Tibial nerve (tissue), 4 donors: ENCODE measurements around the gene COBL. TPM values are rescaled to one million over a fixed set of nuclear protein-coding genes. Genes with fewer than 3 reads are reported as not detected.

ENCODE experiments used
- DNase-seq, 2 donors: peaks; one replicate each; pipeline ENCODE4 v3.0.0-alpha.2; 2019; ENCODE audit warnings: low spot score in 2 of 2
- H3K27ac ChIP-seq, 4 donors: fragments of 200-600 bp; sonication (generic) in 3 of 4; one replicate each; pipeline ENCODE4 v1.5.1; 2017 to 2019; ENCODE audit warnings: mild to moderate bottlenecking in 1 of 4
- H3K27me3 ChIP-seq, 2 donors: fragments of 200-600 bp; sonication (generic) in 1 of 2; one replicate each; pipeline versions ENCODE4 v1.5.1 to v1.6.0; 2017 to 2019
- H3K36me3 ChIP-seq, 3 donors: fragments of 200-600 bp; sonication (generic); one replicate each; pipeline ENCODE4 v1.5.1; 2018 to 2019
- H3K4me1 ChIP-seq, 4 donors: fragments of 200-600 bp; sonication (generic) in 3 of 4; one replicate each; pipeline ENCODE4 v1.5.1; 2017 to 2019
- H3K4me3 ChIP-seq, 4 donors: fragments of 200-600 bp; sonication (generic) in 3 of 4; one replicate each; pipeline ENCODE4 v1.5.1; 2017 to 2019; ENCODE audit warnings: mild to moderate bottlenecking in 1 of 4, moderate library complexity in 1 of 4
- H3K9me3 ChIP-seq, 4 donors: fragments of 200-600 bp; sonication (generic) in 3 of 4; one replicate each; pipeline ENCODE4 v1.5.1; 2017 to 2019
- CTCF ChIP-seq, 5 experiments: fragments of 200-600 bp in 3 of 5; fragments of 450-650 bp in 2 of 5; sonication (generic) in 3 of 5; IDR thresholded peaks; one replicate each; pipeline ENCODE4 v1.5.1; 2016 to 2019; ENCODE audit warnings: antibody characterized with exemption in 5 of 5, mild to moderate bottlenecking in 3 of 5, moderate library complexity in 2 of 5
- EP300 ChIP-seq, 2 donors: sonication (generic); formaldehyde crosslinking; IDR thresholded peaks; one replicate each; pipeline ENCODE4 v1.6.1; 2017; ENCODE audit warnings: antibody characterized with exemption in 2 of 2, mild to moderate bottlenecking in 1 of 2
- POLR2A ChIP-seq, 2 donors: fragments of 450-650 bp; IDR thresholded peaks; one replicate each; pipeline ENCODE4 v1.6.1; 2017; ENCODE audit warnings: antibody characterized with exemption in 2 of 2, mild to moderate bottlenecking in 2 of 2, moderate library complexity in 2 of 2
- WGBS, 2 donors: methylation state at CpG; one replicate each; pipeline ENCODE4 v1.1.5; 2018; 5-methylcytosine and 5-hydroxymethylcytosine counted together
- total RNA-seq, 4 donors: library from RNA; depleted of rRNA; stranded (reverse); fragments of >200 nt; gene quantifications; one replicate each; pipeline ENCODE4 v1.1.0, GENCODE V29; 2016

Gene COBL
- total RNA-seq, 4 donors from 2014 or later = 6.3 to 18.1 (median 8.1) TPM

GRCh38 chr7:51027935-51028830 lies 288.4 kb downstream of the COBL start:
- no peak overlapping the region for H3K4me3 ChIP-seq
- no peaks in the 10 kb centered on the region for H3K27me3 ChIP-seq
- no peak for DNase-seq
- no peaks in the 10 kb centered on the region for H3K9me3 ChIP-seq
- no peak for TF ChIP-seq POLR2A (IDR thresholded peaks at IDR 0.05)
- no peak for TF ChIP-seq CTCF (IDR thresholded peaks at IDR 0.05)
- TF ChIP-seq EP300 (IDR thresholded peaks at IDR 0.05) = no peak
- peaks cover 0 to 39% (median 0%) of the 10 kb centered on the region in 3 donors for H3K36me3 ChIP-seq
- no peaks in the 10 kb centered on the region for H3K4me1 ChIP-seq
- 91 to 93% methylated on average over 12 to 18 of the region's 19 CpGs for WGBS, 2 donors
- H3K27ac ChIP-seq = no peak overlapping the region

- Histone ChIP-seq H3K27me3 (no peaks in the 10 kb centered on the region), H3K36me3 (peaks cover 0 to 39% (median 0%) of the 10 kb centered on the region in 3 donors), H3K4me1 (peaks cover 0 to 3% (median 0%) of the 10 kb centered on the region in 4 donors), H3K4me3 (no peak overlapping the region), H3K27ac (no peak overlapping the region), H3K9me3 (no peaks in the 10 kb centered on the region)
- no peak for DNase-seq
- WGBS, 2 donors = 93 to 96% methylated on average over 10 of the region's 10 CpGs
- TF ChIP-seq EP300 (IDR thresholded peaks at IDR 0.05) = no peak
- TF ChIP-seq CTCF (IDR thresholded peaks at IDR 0.05) = no peak
- TF ChIP-seq POLR2A (IDR thresholded peaks at IDR 0.05) = no peak
Measured at GRCh38 chr7:51027106-51027934, 289.3 kb downstream of the COBL start.

GRCh38 chr7:51026341-51026740 lies 290.3 kb downstream of the COBL start:
- H3K4me1 ChIP-seq = peaks cover 0 to 3% (median 0%) of the 10 kb centered on the region in 4 donors
- TF ChIP-seq EP300 (IDR thresholded peaks at IDR 0.05) (no peak), CTCF (IDR thresholded peaks at IDR 0.05) (no peak), POLR2A (IDR thresholded peaks at IDR 0.05) (no peak)
- H3K27me3 ChIP-seq = no peaks in the 10 kb centered on the region
- H3K4me3 ChIP-seq = no peak overlapping the region
- H3K9me3 ChIP-seq = no peaks in the 10 kb centered on the region
- WGBS, 2 donors = 94 to 97% methylated on average over 8 to 12 of the region's 12 CpGs
- no peak overlapping the region for H3K27ac ChIP-seq
- H3K36me3 ChIP-seq = peaks cover 0 to 39% (median 0%) of the 10 kb centered on the region in 3 donors
- no peak for DNase-seq

- H3K4me3 ChIP-seq = no peak overlapping the region
- 65 to 81% methylated on average over 2 of the region's 2 CpGs for WGBS, 2 donors
- DNase-seq = no peak
Measured at GRCh38 chr7:51025668-51026067, 290.9 kb downstream of the COBL start.

More at GRCh38 chr7:51025668-51026067, 290.9 kb downstream of the COBL start:
- Histone ChIP-seq H3K4me1 (peaks cover 0 to 3% (median 0%) of the 10 kb centered on the region in 4 donors), H3K27me3 (no peaks in the 10 kb centered on the region), H3K9me3 (no peaks in the 10 kb centered on the region), H3K36me3 (peaks cover 0 to 39% (median 0%) of the 10 kb centered on the region in 3 donors), H3K27ac (no peak overlapping the region)
- TF ChIP-seq CTCF (IDR thresholded peaks at IDR 0.05) = no peak
- TF ChIP-seq EP300 (IDR thresholded peaks at IDR 0.05) = no peak
- TF ChIP-seq POLR2A (IDR thresholded peaks at IDR 0.05) = no peak
